Glutamatergic neuron (in vitro differentiated cells): ENCODE data around the gene MAP3K5. TPM values are rescaled to one million over a fixed set of nuclear protein-coding genes. Genes with fewer than 3 reads are reported as not detected.

Experiments
- DNase-seq: peaks from one replicate; pipeline ENCODE4 v3.0.0; 2022
- H3K27ac Mint-ChIP-seq: one replicate; pipeline ENCODE4 v1.8.0; 2020; ENCODE audit warnings: mild to moderate bottlenecking, mixed read lengths, inconsistent platforms; ENCODE audit not compliant: unreplicated experiment
- H3K27me3 Mint-ChIP-seq: one replicate; pipeline ENCODE4 v1.8.0; 2020; ENCODE audit warnings: mild to moderate bottlenecking, moderate library complexity, mixed read lengths, inconsistent platforms; ENCODE audit not compliant: unreplicated experiment
- H3K36me3 Mint-ChIP-seq: one replicate; pipeline ENCODE4 v1.8.0; 2020; ENCODE audit warnings: mild to moderate bottlenecking, mixed read lengths, inconsistent platforms; ENCODE audit not compliant: unreplicated experiment
- H3K4me1 Mint-ChIP-seq: one replicate; pipeline ENCODE4 v1.8.0; 2020; ENCODE audit warnings: mild to moderate bottlenecking, low read depth, mixed read lengths, inconsistent platforms; ENCODE audit not compliant: unreplicated experiment
- H3K4me3 Mint-ChIP-seq: one replicate; pipeline ENCODE4 v1.8.0; 2020; ENCODE audit warnings: mild to moderate bottlenecking, mixed read lengths, inconsistent platforms; ENCODE audit not compliant: unreplicated experiment
- H3K9me3 Mint-ChIP-seq: one replicate; pipeline ENCODE4 v1.8.0; 2020; ENCODE audit warnings: mild to moderate bottlenecking, moderate library complexity, mixed read lengths, inconsistent platforms; ENCODE audit not compliant: unreplicated experiment
- total RNA-seq: library from RNA; stranded (reverse); fragmentation: NEBNext Ultra II Directional; extraction: Animal tissue kit (Norgen Biotek cat#: 25700); gene quantifications from one replicate; pipeline ENCODE4 v1.2.1, GENCODE V29; 2021; ENCODE audit not compliant: unreplicated experiment
- TF ChIP-seq, protein P1 (sequence below): fragments of 200-600 bp; sonication (generic); IDR thresholded peaks from one replicate; pipeline ENCODE4 v1.5.0; 2021; ENCODE audit not compliant: partially characterized antibody, unreplicated experiment

Gene MAP3K5
- total RNA-seq, 1 donor from 2014 or later = 0.66 TPM

DNA sequence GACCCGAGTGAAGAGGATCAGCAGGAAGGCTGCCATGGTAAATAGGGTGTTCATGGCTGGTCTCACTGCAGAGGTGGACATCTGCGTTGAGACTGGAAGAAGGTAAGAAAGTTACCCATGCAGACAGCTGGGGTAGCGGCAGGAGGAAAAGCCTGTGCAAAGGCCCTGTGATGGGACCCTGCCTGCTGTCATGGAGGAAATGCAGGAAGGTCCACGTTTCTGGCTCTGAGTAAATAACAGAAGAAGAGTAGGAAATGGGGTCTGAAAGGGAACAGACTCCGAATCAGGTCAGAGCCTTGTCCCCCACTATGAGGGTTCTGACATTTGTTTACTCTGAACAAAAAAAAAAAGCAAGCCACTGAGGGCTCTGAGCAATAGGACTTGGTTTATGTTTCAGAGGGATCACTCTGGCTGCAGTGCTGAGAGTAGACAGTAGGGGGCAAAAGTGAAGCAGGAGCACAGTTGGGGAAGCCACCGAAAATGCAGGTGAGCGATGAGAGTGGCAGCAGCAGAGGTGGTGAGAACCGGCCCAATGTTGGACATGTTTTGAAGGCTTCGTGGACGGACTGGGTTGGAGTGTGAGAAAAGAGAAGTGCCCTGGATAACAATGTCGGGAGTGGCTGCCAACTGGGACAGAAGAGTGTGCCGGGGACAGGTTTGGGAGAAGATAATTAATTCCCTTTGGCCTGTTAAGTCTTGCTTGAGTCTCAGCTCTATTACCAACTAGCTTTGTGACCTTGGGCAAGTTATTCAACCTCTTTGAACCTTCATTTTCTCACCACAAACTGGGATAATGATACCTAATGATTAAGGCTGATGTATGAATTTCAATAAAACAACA is 184.1 kb downstream of the MAP3K5 start:
- no peak overlapping the region for H3K4me3 Mint-ChIP-seq
- peaks cover 1% of the 10 kb centered on the region for H3K4me1 Mint-ChIP-seq
- DNase-seq = peak; percentile 81
- H3K9me3 Mint-ChIP-seq = peaks cover 5% of the 10 kb centered on the region
- H3K36me3 Mint-ChIP-seq = no peaks in the 10 kb centered on the region
- TF ChIP-seq, protein P1, sequence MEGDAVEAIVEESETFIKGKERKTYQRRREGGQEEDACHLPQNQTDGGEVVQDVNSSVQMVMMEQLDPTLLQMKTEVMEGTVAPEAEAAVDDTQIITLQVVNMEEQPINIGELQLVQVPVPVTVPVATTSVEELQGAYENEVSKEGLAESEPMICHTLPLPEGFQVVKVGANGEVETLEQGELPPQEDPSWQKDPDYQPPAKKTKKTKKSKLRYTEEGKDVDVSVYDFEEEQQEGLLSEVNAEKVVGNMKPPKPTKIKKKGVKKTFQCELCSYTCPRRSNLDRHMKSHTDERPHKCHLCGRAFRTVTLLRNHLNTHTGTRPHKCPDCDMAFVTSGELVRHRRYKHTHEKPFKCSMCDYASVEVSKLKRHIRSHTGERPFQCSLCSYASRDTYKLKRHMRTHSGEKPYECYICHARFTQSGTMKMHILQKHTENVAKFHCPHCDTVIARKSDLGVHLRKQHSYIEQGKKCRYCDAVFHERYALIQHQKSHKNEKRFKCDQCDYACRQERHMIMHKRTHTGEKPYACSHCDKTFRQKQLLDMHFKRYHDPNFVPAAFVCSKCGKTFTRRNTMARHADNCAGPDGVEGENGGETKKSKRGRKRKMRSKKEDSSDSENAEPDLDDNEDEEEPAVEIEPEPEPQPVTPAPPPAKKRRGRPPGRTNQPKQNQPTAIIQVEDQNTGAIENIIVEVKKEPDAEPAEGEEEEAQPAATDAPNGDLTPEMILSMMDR = peak; percentile 81
- no peaks in the 10 kb centered on the region for H3K27me3 Mint-ChIP-seq
- H3K27ac Mint-ChIP-seq = no peak overlapping the region

DNA sequence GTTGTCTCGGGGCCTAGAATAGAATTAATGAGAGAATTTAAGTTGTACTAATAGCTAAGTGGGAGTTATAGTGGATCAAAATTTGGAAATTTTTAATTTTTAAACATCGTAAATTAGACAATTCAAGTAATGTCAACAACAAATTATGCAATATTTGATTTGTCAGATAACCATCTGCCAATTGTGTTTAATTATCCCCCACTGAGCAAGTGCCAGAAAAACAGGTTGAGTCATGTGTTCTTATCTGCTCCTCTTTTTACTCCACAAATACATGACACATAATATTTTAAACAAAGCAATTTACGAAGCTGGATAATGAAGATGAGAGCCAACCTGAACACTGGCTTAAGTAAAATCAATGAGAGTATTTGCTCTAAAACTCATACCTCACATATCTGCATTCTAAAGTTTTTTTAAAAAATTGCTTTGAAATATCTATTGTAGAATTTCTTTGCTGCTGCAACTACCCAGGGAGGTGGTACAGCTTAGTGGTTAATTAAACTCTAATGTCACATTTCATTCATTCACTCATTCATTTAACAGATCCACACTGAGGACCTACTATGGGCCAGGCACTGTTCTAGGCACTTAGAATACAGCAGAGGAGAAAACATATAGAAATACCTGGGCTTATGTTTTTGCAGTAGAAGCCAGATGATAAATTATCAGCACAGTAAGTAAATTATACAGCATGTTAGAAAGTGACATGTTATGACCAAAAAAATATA is 184.9 kb downstream of the MAP3K5 start:
- Mint-ChIP-seq H3K27me3 (no peaks in the 10 kb centered on the region), H3K9me3 (peaks cover 5% of the 10 kb centered on the region), H3K4me1 (peaks cover 1% of the 10 kb centered on the region), H3K27ac (no peak overlapping the region), H3K36me3 (no peaks in the 10 kb centered on the region), H3K4me3 (no peak overlapping the region)
- TF ChIP-seq, protein P1 = no peak
- no peak for DNase-seq

DNA sequence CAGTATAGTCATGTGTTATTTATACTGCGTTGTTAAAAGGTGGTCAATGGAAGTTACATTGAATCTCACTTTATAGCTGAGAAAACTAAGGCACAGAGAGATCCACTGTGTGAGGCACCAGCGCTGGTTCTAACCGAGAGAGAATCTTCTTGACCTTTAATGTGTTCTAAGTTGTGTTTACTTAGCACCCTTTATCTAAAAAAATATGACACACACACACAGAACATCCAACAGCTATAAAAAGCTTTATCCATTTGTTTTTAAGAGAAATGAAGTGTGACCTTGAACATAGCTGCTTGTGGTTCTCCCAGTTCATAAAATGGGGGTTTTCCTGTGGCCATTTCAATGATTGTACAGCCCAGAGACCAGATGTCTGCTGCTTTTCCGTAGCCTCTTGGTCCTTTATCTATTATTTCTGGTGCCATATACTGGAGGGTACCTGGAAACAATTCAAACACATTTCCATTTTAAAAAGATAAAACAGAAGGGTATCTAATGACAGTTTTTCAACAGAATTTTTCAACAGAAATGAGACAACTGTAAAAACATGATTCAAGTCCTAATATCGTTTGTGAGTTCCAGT is 187.3 kb downstream of the MAP3K5 start:
- no peaks in the 10 kb centered on the region for H3K36me3 Mint-ChIP-seq
- DNase-seq = no peak
- peaks cover 5% of the 10 kb centered on the region for H3K9me3 Mint-ChIP-seq
- H3K27ac Mint-ChIP-seq = no peak overlapping the region
- no peak overlapping the region for H3K4me3 Mint-ChIP-seq
- H3K4me1 Mint-ChIP-seq = peaks cover 1% of the 10 kb centered on the region
- TF ChIP-seq, protein P1 = no peak
- no peaks in the 10 kb centered on the region for H3K27me3 Mint-ChIP-seq

DNA sequence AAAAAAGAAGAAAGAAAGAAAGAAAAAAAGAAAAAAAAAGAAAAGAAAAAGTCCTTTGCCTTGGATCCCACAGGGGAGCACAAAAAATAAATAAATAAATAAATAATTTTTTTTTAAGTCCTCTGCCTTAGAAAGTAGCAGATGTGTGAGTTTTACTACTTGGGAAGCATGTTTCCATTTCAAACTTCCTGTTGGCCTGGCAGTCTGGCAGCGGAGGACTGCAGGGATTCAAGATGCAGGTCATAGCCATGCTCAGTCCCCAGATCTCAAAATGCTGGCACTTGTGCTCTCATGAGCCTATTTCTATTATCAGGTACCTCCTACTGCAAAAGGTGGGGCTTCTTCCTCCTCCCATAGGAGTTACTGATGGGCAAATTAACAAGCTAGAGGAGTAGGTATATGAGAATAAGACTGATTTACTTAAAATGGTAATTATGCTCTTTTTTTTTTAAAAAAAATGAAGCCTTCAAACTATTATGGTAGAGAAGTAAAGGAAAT is 187.9 kb downstream of the MAP3K5 start:
- no peak for DNase-seq
- Mint-ChIP-seq H3K36me3 (no peaks in the 10 kb centered on the region), H3K4me3 (no peak overlapping the region), H3K9me3 (peaks cover 5% of the 10 kb centered on the region), H3K27me3 (no peaks in the 10 kb centered on the region), H3K4me1 (peaks cover 1% of the 10 kb centered on the region), H3K27ac (no peak overlapping the region)
- TF ChIP-seq, protein P1 = no peak

DNA sequence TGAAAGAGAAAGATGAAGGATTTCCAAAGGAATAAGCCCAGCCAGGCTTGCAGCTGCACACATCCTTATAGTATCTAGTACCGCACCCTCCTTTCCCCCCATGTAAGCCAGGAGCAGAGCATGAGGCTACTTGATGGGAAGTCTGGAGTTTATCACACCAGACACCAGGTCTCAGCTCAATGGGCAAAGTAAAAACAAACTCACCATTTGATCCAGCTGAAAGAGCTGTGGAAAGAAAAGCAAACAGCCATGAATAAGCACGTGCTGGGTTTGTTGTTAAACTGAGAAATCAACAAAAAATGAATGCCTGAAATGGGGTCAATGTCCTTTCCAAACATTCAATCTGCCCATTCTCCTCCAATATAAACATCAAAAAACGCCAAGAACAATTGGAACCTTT is 191.5 kb downstream of the MAP3K5 start:
- peaks cover 4% of the 10 kb centered on the region for H3K36me3 Mint-ChIP-seq

More for the DNA sequence above, 191.5 kb downstream of the MAP3K5 start:
- Mint-ChIP-seq H3K27me3 (no peaks in the 10 kb centered on the region), H3K4me1 (peaks cover 1% of the 10 kb centered on the region), H3K9me3 (peaks cover 2% of the 10 kb centered on the region), H3K27ac (no peak overlapping the region), H3K4me3 (no peak overlapping the region)
- no peak for DNase-seq
- TF ChIP-seq, protein P1 = no peak
